Progenitor cell of endocrine pancreas (in vitro differentiated cells): ENCODE measurements around the gene HSPB7. TPM values are rescaled to one million over a fixed set of nuclear protein-coding genes. Genes with fewer than 3 reads are reported as not detected.
"Not testable (repeated sequence)": the region's sequence is repeated elsewhere in the genome, so short reads cannot be mapped to it uniquely, and the experiment has no call there.

Experiments
- DNase-seq: peaks from one replicate; pipeline ENCODE4 v3.0.0; 2021; ENCODE audit warnings: low spot score; ENCODE audit not compliant: unreplicated experiment
- H3K27ac Mint-ChIP-seq: 2 replicates; pipeline ENCODE4 v1.8.0; 2021; ENCODE audit warnings: mild to moderate bottlenecking, moderate library complexity, mixed read lengths
- H3K27me3 Mint-ChIP-seq: 2 replicates; pipeline ENCODE4 v1.8.0; 2021; ENCODE audit warnings: mixed read lengths
- H3K36me3 Mint-ChIP-seq: 2 replicates; pipeline ENCODE4 v1.8.0; 2022; ENCODE audit warnings: mixed read lengths; ENCODE audit not compliant: insufficient read depth
- H3K4me1 Mint-ChIP-seq: 2 replicates; pipeline ENCODE4 v1.8.0; 2021; ENCODE audit warnings: low read depth, mixed read lengths
- H3K4me3 Mint-ChIP-seq: 2 replicates; pipeline ENCODE4 v1.8.0; 2021; ENCODE audit warnings: low read depth, mild to moderate bottlenecking, moderate library complexity, mixed read lengths
- H3K9me3 Mint-ChIP-seq: 2 replicates; pipeline ENCODE4 v1.8.0; 2021; ENCODE audit warnings: low read depth, mixed read lengths
- total RNA-seq: library from RNA; stranded (reverse); gene quantifications from 2 replicates; pipeline ENCODE4 v1.2.1, GENCODE V29; 2021
- TF ChIP-seq, protein P1 (sequence below): fragments of 200-600 bp; sonication (generic); IDR thresholded peaks from one replicate; pipeline ENCODE4 v1.5.0; 2021; ENCODE audit warnings: antibody characterized with exemption, mild to moderate bottlenecking; ENCODE audit not compliant: unreplicated experiment

The HSPB7 gene
- total RNA-seq, 1 donor from 2014 or later: not detected

DNA sequence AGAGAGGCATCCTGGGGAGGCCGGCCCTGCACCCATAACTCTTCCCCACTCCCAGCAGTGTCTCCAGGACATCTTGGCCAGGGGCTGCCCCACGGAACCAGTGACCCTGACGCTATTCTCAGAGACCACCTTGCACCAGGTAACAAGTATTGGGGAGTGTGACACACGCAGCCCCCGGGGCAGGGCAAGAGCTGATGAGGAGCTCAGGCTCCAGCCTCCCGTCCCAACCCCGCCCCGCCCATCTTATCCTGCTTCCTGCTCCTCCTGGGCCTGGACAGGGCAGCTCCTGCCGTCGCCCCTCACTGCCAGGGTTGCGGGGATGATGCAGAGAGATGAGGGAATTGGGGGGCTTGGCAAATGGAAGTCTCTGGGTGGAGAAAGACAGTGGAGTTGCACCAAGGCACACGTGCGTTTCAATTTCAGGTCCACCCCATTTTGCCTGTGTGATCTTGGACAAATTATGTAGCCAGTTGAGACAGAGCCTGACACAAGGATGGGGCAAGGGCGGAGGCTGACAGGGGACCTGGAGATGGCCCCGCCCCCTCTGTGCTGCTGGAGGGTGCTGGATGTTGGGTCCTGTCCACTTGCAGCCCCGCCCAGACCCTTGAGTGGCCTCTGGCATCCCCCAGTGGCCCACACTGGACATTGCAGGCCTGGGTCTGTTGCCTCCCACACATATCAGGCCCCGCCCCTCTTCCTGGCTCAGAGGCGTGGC is 14.7 kb upstream of the HSPB7 start:
- no peak overlapping the region for H3K4me3 Mint-ChIP-seq
- H3K27me3 Mint-ChIP-seq: peaks cover 13% of the 10 kb centered on the region
- peak; percentile 85 for DNase-seq
- TF ChIP-seq, protein P1, sequence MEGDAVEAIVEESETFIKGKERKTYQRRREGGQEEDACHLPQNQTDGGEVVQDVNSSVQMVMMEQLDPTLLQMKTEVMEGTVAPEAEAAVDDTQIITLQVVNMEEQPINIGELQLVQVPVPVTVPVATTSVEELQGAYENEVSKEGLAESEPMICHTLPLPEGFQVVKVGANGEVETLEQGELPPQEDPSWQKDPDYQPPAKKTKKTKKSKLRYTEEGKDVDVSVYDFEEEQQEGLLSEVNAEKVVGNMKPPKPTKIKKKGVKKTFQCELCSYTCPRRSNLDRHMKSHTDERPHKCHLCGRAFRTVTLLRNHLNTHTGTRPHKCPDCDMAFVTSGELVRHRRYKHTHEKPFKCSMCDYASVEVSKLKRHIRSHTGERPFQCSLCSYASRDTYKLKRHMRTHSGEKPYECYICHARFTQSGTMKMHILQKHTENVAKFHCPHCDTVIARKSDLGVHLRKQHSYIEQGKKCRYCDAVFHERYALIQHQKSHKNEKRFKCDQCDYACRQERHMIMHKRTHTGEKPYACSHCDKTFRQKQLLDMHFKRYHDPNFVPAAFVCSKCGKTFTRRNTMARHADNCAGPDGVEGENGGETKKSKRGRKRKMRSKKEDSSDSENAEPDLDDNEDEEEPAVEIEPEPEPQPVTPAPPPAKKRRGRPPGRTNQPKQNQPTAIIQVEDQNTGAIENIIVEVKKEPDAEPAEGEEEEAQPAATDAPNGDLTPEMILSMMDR: peak; percentile 87
- peak overlapping the region; percentile 80 for H3K27ac Mint-ChIP-seq
- no peaks in the 10 kb centered on the region for H3K36me3 Mint-ChIP-seq
- no peaks in the 10 kb centered on the region for H3K9me3 Mint-ChIP-seq
- H3K4me1 Mint-ChIP-seq: no peaks in the 10 kb centered on the region

DNA sequence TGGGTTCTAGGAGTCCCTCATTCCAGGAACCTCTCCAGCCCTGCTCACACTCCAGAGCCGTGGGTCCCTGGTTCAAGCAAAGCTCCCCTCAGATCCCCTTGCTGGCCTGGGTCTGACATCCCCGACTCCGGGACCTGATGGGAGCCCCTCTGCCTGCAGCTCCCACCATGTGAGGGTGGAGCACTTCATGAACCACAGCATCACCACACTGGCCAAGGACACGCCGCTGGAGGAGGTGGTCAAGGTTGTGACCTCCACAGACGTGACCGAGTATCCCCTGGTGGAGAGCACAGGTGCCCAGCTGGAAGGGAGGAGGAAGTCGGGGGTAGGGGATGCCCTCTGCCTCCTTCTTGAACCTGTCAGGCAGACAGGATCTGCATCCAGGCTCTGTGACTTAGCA is 13.7 kb upstream of the HSPB7 start:
- TF ChIP-seq, protein P1: no peak

DNA sequence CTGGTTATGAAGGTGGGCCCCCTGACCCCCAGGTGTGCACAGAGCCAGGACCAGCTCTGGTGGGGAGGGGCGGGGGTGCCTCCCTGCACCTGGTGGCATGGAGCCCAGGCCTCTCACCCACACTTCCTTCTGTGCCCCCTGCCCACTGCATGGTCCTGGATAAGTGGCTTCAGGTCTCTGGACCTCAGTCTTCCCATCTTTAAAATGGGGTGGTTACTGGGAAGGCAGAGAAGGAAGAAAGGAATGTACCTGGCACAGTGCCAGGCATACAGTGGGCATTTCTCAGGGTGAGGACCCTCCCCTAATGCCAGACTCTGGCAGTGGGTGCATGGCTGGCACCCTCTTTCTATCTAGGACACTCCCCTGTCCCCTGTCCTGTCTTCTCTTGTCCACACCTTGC is 11.4 kb upstream of the HSPB7 start:
- H3K9me3 Mint-ChIP-seq: no peaks in the 10 kb centered on the region
- no peak overlapping the region for H3K27ac Mint-ChIP-seq

More for the DNA sequence above, 13.7 kb upstream of the HSPB7 start:
- H3K4me3 Mint-ChIP-seq: no peak overlapping the region
- DNase-seq: no peak
- no peaks in the 10 kb centered on the region for H3K4me1 Mint-ChIP-seq
- no peaks in the 10 kb centered on the region for H3K36me3 Mint-ChIP-seq
- H3K9me3 Mint-ChIP-seq: no peaks in the 10 kb centered on the region
- H3K27me3 Mint-ChIP-seq: peaks cover 7% of the 10 kb centered on the region
- H3K27ac Mint-ChIP-seq: no peak overlapping the region

DNA sequence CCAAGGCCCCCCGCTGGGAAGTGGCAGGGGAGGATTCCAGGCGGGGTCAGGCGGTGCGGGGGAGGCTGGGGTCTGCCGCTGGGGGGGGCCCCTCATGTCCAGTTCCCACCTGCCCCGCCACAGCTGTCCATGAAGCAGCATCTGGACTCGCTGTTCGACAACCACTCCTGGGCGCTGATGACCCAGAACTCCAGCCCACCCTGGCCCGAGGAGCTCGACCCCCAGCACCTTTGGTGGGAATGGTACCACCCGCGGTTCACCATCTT is 11.1 kb upstream of the HSPB7 start:
- H3K27ac Mint-ChIP-seq, H3K4me1 Mint-ChIP-seq, H3K9me3 Mint-ChIP-seq, DNase-seq, H3K4me3 Mint-ChIP-seq, H3K36me3 Mint-ChIP-seq: not testable (repeated sequence)
- peaks cover 20% of the 10 kb centered on the region for H3K27me3 Mint-ChIP-seq

More for the DNA sequence above, 11.4 kb upstream of the HSPB7 start:
- TF ChIP-seq, protein P1: no peak
- Mint-ChIP-seq H3K27me3 (peaks cover 17% of the 10 kb centered on the region), H3K4me1 (no peaks in the 10 kb centered on the region), H3K36me3 (no peaks in the 10 kb centered on the region), H3K4me3 (no peak overlapping the region)
- DNase-seq: no peak

DNA sequence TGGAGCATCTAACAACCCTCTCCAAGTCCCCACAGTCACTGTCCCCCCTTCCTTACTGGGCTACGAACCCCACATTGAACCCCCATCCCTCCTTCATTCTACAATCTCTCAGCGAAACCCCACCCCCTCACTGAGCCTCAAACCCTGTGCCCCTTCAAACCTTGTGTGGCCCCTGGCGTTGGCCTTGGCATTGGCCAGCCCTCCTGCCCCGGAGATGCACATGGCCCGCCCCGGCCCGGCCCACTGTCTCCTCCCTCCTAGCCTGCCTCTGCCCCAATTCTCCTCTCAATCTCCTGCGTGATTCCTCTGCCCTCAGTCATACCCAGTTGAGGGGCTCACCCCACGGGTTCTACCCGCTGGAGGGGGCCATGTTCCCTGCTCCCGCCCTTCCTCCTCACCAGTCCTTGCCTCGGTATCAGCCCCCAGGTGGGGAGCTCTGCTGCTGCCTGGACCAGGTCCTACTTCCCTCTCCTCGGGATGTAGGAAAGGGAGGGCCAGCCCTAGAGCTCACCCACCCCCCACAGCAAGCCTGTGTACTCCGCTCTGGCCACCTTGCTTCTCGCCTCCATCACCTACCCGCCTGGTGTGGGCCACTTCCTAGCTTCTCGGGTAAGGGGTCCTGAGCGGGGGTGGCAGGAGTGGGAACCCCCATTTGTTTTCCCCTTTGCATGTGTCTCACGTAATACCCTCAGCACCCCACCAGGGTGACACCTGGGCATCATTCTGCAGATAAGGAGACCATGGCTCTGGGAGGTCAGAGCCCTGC is 10.6 kb upstream of the HSPB7 start:
- no peaks in the 10 kb centered on the region for H3K9me3 Mint-ChIP-seq
- no peak overlapping the region for H3K4me3 Mint-ChIP-seq
- H3K4me1 Mint-ChIP-seq: no peaks in the 10 kb centered on the region
- DNase-seq: no peak
- no peaks in the 10 kb centered on the region for H3K36me3 Mint-ChIP-seq
- no peak overlapping the region for H3K27ac Mint-ChIP-seq
- peaks cover 21% of the 10 kb centered on the region for H3K27me3 Mint-ChIP-seq
- TF ChIP-seq, protein P1: no peak
